ENCODE measurements around the gene EDDM3A.
"Not testable (repeated sequence)": the region's sequence is repeated elsewhere in the genome, so short reads cannot be mapped to it uniquely, and the experiment has no call there.

EDDM3A gene

DNA sequence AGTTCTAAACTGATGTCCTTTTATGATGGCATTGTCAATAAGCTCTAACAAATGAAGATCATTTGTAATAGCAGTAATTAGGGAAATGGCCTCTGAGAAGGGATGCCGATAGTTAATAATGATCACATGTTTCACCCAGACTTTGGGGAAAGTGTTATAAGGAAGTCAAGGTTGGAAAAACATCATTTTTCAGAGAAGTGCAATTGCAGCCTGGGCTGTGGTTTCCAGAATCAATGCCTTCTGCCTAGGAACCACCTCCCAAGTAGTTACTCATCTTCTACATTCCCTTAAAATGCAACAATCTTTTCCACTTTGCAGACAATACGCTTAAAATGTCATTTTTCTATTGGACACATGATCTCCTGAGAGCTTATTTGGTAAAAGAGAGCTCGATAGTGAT is 879 bp downstream of the EDDM3A start:
- no peak for DNase-seq (ENCODE audit: low read depth, low spot score)
- TF ChIP-seq POLR2AphosphoS5 (IDR thresholded peaks at IDR 0.05; ENCODE audit: borderline replicate concordance, low read depth, low read length) (no peak), FOXP2 (optimal IDR thresholded peaks at IDR 0.05; ENCODE audit: control extremely low read depth, extremely low read length, insufficient read depth) (no peak)
- Histone ChIP-seq H3K4me3 (no peak overlapping the region), H3K9me3 (ENCODE audit: low read depth, low read length) (no peaks in the 10 kb centered on the region), H3K27ac (no peak overlapping the region), H3K36me3 (ENCODE audit: insufficient read depth, low read length) (no peaks in the 10 kb centered on the region), H3K9ac (ENCODE audit: insufficient read length) (no peak overlapping the region)

DNA sequence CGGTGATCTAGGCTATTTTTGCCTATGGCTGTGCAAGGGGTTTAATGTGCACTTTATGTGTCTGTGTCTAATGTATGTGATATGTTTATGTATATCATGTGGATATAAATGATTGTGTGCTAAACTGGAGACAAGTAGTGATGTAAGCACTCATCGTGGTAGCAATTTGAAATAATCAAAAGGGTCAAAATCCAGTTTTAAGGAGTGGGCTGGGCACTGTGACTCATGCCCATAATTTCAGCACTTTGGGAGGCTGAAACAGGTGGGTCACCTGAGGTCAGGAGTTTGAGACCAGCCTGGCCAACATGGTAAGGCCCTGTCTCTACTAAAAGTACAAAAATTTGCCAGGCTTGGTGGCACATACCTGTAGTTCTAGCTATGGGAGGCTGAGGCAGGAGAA is 2.8 kb downstream of the EDDM3A start:
- H3K9ac ChIP-seq (ENCODE audit: insufficient read length) = no peak overlapping the region
- no peaks in the 10 kb centered on the region for H3K9me3 ChIP-seq (ENCODE audit: low read depth, low read length)
- no peaks in the 10 kb centered on the region for H3K36me3 ChIP-seq (ENCODE audit: insufficient read depth, low read length)
- no peak overlapping the region for H3K27ac ChIP-seq
- TF ChIP-seq FOXP2 (optimal IDR thresholded peaks at IDR 0.05; ENCODE audit: control extremely low read depth, extremely low read length, insufficient read depth) (no peak), EZH2 (IDR thresholded peaks at IDR 0.05) (no peak), POLR2AphosphoS5 (IDR thresholded peaks at IDR 0.05; ENCODE audit: borderline replicate concordance, low read depth, low read length) (no peak)
- DNase-seq (ENCODE audit: low read depth, low spot score) = no peak
- H3K4me3 ChIP-seq = no peak overlapping the region

GRCh38 chr14:20750194-20750593 is 4.5 kb downstream of the EDDM3A start:
- no peak overlapping the region for H3K27ac ChIP-seq
- H3K36me3 ChIP-seq (ENCODE audit: insufficient read depth, low read length) = no peaks in the 10 kb centered on the region
- H3K4me3 ChIP-seq = no peak overlapping the region
- no peak for TF ChIP-seq FOXP2 (optimal IDR thresholded peaks at IDR 0.05; ENCODE audit: control extremely low read depth, extremely low read length, insufficient read depth)
- no peak for TF ChIP-seq EZH2 (IDR thresholded peaks at IDR 0.05)
- no peak for TF ChIP-seq POLR2AphosphoS5 (IDR thresholded peaks at IDR 0.05; ENCODE audit: borderline replicate concordance, low read depth, low read length)
- H3K9me3 ChIP-seq (ENCODE audit: low read depth, low read length) = no peaks in the 10 kb centered on the region
- H3K9ac ChIP-seq (ENCODE audit: insufficient read length) = no peak overlapping the region
- no peak for DNase-seq (ENCODE audit: low read depth, low spot score)

DNA sequence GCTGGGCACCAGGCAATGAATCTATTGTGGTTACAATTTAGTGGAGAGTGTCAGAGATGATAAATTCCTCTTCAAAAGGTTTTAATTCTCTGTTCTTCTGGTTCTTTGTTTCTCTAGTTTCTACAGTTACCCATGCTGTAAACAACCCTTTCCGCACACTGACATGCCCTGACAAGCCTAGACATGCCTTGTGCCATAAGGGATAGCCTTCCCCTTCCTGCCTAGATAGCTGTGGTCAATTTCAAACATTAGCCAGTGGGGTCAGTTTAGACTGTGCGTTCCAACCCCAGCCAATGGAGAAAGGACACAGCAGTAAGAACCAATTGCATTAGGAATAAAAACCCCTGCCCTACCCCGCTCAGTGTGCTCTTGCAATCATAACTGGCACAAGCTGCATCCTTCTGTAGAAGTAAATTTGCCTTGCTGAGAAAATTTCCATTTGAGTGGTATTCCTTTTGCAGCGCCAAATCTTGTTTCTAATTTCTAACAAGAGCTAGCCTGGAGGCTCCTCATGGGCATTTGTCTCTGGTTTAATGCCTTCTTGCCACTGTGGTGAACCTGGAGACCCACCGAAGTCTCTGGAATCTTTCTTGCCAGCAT is 6.4 kb downstream of the EDDM3A start:
- Histone ChIP-seq H3K27ac (no peak overlapping the region), H3K4me3 (no peak overlapping the region), H3K36me3 (ENCODE audit: insufficient read depth, low read length) (no peaks in the 10 kb centered on the region), H3K9me3 (ENCODE audit: low read depth, low read length) (no peaks in the 10 kb centered on the region), H3K9ac (ENCODE audit: insufficient read length) (no peak overlapping the region)
- no peak for DNase-seq (ENCODE audit: low read depth, low spot score)
- TF ChIP-seq FOXP2 (optimal IDR thresholded peaks at IDR 0.05; ENCODE audit: control extremely low read depth, extremely low read length, insufficient read depth) (no peak), EZH2 (IDR thresholded peaks at IDR 0.05) (no peak), POLR2AphosphoS5 (IDR thresholded peaks at IDR 0.05; ENCODE audit: borderline replicate concordance, low read depth, low read length) (no peak)

DNA sequence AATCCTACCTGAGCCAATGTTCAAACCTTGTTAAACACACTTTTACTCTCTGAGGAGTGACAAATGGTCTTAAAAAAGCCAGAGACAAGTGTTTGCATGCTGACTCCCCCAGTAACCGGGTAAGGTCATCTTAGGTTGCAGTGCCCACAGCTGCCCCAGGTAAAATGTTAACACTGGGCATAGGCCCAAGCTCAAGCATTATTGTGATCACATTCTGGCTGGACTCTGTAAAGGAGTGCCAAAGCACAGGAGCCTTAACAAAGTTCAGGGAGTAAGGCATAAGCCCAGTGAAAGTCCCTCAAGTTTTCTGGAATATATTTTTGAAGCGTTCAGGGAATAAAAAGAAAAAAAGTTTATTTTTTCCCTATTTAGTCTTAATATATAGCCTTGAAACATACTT is 8.6 kb downstream of the EDDM3A start:
- no peaks in the 10 kb centered on the region for H3K9me3 ChIP-seq (ENCODE audit: low read depth, low read length)
- TF ChIP-seq EZH2 (IDR thresholded peaks at IDR 0.05) (no peak), FOXP2 (optimal IDR thresholded peaks at IDR 0.05; ENCODE audit: control extremely low read depth, extremely low read length, insufficient read depth) (no peak), POLR2AphosphoS5 (IDR thresholded peaks at IDR 0.05; ENCODE audit: borderline replicate concordance, low read depth, low read length) (no peak)
- H3K36me3 ChIP-seq (ENCODE audit: insufficient read depth, low read length) = no peaks in the 10 kb centered on the region
- no peak for DNase-seq (ENCODE audit: low read depth, low spot score)
- no peak overlapping the region for H3K9ac ChIP-seq (ENCODE audit: insufficient read length)
- no peak overlapping the region for H3K4me3 ChIP-seq
- H3K27ac ChIP-seq = no peak overlapping the region

DNA sequence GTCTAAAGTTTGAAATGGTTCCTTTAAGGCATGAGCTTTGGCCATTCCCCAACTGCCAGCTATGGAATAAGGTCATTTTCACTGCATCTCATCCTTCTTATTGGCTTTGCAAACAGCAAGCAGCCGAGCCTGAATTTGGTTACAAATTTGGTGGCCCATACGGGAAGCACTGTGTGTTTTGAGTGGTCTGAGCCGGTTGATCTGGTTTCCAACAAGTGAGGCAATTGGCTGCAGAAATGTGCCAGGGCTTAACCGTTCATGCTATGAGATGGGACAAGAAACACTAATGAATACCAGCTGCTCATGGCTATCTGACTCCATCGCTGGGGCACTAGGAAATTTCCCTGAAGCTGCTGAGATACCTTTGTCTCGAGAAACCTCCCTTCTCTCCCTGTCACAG is 9.3 kb downstream of the EDDM3A start:
- H3K27ac ChIP-seq = no peak overlapping the region
- H3K36me3 ChIP-seq (ENCODE audit: insufficient read depth, low read length) = no peaks in the 10 kb centered on the region
- H3K4me3 ChIP-seq = no peak overlapping the region
- TF ChIP-seq FOXP2 (optimal IDR thresholded peaks at IDR 0.05; ENCODE audit: control extremely low read depth, extremely low read length, insufficient read depth) = no peak
- TF ChIP-seq POLR2AphosphoS5 (IDR thresholded peaks at IDR 0.05; ENCODE audit: borderline replicate concordance, low read depth, low read length) = no peak
- TF ChIP-seq EZH2 (IDR thresholded peaks at IDR 0.05) = no peak
- DNase-seq (ENCODE audit: low read depth, low spot score) = no peak
- H3K9ac ChIP-seq (ENCODE audit: insufficient read length) = no peak overlapping the region
- H3K9me3 ChIP-seq (ENCODE audit: low read depth, low read length) = no peaks in the 10 kb centered on the region

GRCh38 chr14:20757965-20758364 is 12.3 kb downstream of the EDDM3A start:
- DNase-seq (ENCODE audit: low read depth, low spot score) = no peak
- no peaks in the 10 kb centered on the region for H3K9me3 ChIP-seq (ENCODE audit: low read depth, low read length)
- TF ChIP-seq FOXP2 (optimal IDR thresholded peaks at IDR 0.05; ENCODE audit: control extremely low read depth, extremely low read length, insufficient read depth) (no peak), POLR2AphosphoS5 (IDR thresholded peaks at IDR 0.05; ENCODE audit: borderline replicate concordance, low read depth, low read length) (no peak), EZH2 (IDR thresholded peaks at IDR 0.05) (no peak)
- H3K27ac ChIP-seq = no peak overlapping the region
- no peak overlapping the region for H3K9ac ChIP-seq (ENCODE audit: insufficient read length)
- H3K36me3 ChIP-seq (ENCODE audit: insufficient read depth, low read length) = no peaks in the 10 kb centered on the region
- no peak overlapping the region for H3K4me3 ChIP-seq

DNA sequence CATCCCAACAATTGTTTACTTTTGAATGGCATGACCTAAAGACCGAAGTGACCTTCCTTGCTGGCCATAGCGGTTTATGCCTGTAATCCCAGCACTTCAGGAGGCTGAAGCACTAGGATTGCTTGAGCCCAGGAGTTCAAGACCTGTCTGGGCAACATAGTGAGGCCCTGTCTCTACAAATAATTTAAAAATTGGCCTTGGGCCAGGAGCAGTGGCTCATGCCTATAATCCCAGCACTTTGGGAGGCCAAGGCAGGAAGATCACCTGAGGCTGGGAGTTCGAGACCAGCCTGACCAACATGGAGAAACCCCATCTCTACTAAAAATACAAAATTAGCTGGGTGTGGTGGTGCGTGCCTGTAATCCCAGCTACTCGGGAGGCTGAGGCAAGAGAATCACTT is 13.8 kb downstream of the EDDM3A start:
- not testable (repeated sequence) for DNase-seq (ENCODE audit: low read depth, low spot score); H3K36me3 ChIP-seq (ENCODE audit: insufficient read depth, low read length); H3K4me3 ChIP-seq; H3K9me3 ChIP-seq (ENCODE audit: low read depth, low read length); H3K27ac ChIP-seq; H3K9ac ChIP-seq (ENCODE audit: insufficient read length)

- Histone ChIP-seq H3K27ac (no peak overlapping the region), H3K36me3 (ENCODE audit: insufficient read depth, low read length) (no peaks in the 10 kb centered on the region), H3K9me3 (ENCODE audit: low read depth, low read length) (no peaks in the 10 kb centered on the region), H3K9ac (ENCODE audit: insufficient read length) (no peak overlapping the region), H3K4me3 (no peak overlapping the region)
- TF ChIP-seq FOXP2 (optimal IDR thresholded peaks at IDR 0.05; ENCODE audit: control extremely low read depth, extremely low read length, insufficient read depth) = no peak
- no peak for TF ChIP-seq EZH2 (IDR thresholded peaks at IDR 0.05)
- TF ChIP-seq POLR2AphosphoS5 (IDR thresholded peaks at IDR 0.05; ENCODE audit: borderline replicate concordance, low read depth, low read length) = no peak
- no peak for DNase-seq (ENCODE audit: low read depth, low spot score)
Observed at GRCh38 chr14:20760950-20761349, 15.3 kb downstream of the EDDM3A start.
